ENCODE results near the gene SPNS2. TPM values are rescaled to one million over a fixed set of nuclear protein-coding genes. Genes with fewer than 3 reads are reported as not detected.

The SPNS2 gene
- total RNA-seq, 1 experiment from 2014 or later, result 0.33 TPM

- Histone ChIP-seq H4K20me1 (ENCODE audit: control insufficient read depth, insufficient read depth, insufficient read length) (peaks cover 3% of the 10 kb centered on the region), H3K4me1 (ENCODE audit: insufficient read depth, low read length) (no peaks in the 10 kb centered on the region; the same call in 1 of the 2 replicates), H2BK12ac (ENCODE audit: insufficient read length, low read depth, low read length) (no peak overlapping the region), H2BK15ac (ENCODE audit: low read depth, low read length) (no peak overlapping the region), H3K27me3 (ENCODE audit: insufficient read depth, low read length) (peaks cover 3% of the 10 kb centered on the region; the same call in 1 of the 2 replicates), H3K4ac (ENCODE audit: low read depth, low read length) (no peak overlapping the region), H2AK5ac (ENCODE audit: insufficient read length, low read length) (no peak overlapping the region), H2BK120ac (ENCODE audit: low read depth, low read length, poor library complexity, severe bottlenecking) (no peak overlapping the region), H3K18ac (ENCODE audit: insufficient read length, low read depth, low read length) (no peak overlapping the region), H4K8ac (replicated peaks; ENCODE audit: insufficient read length, low read depth, low read length) (no peak overlapping the region), H3T11ph (ENCODE audit: low read length) (no peak overlapping the region), H2AFZ (ENCODE audit: low read length) (no peak overlapping the region), H3K4me2 (ENCODE audit: insufficient read depth, insufficient read length, low read length) (no peak overlapping the region), H3K79me2 (ENCODE audit: insufficient read depth, low read length) (no peaks in the 10 kb centered on the region), H3K79me1 (ENCODE audit: insufficient read depth, low read depth, low read length, poor library complexity, severe bottlenecking) (no peaks in the 10 kb centered on the region), H3K9me3 (ENCODE audit: control insufficient read depth, low read depth, low read length) (no peaks in the 10 kb centered on the region), H2BK20ac (ENCODE audit: low read depth, low read length, poor library complexity, severe bottlenecking) (no peak overlapping the region), H2BK5ac (ENCODE audit: insufficient read length, low read length) (no peak overlapping the region), H3K9ac (ENCODE audit: extremely low read depth, insufficient read length, low read length) (no peak overlapping the region), H4K91ac (ENCODE audit: insufficient read length, low read depth, low read length) (no peak overlapping the region), H3K27ac (ENCODE audit: insufficient read length, low read depth, low read length) (no peak overlapping the region), H3K23ac (ENCODE audit: insufficient read length, low read depth, low read length) (no peak overlapping the region), H4K5ac (ENCODE audit: insufficient read length, low read depth, low read length) (no peak overlapping the region), H3K14ac (ENCODE audit: insufficient read depth, low read length) (no peak overlapping the region; the same call in 1 of the 2 replicates), H3K23me2 (ENCODE audit: insufficient read length, low read depth, low read length, poor library complexity, severe bottlenecking) (no peaks in the 10 kb centered on the region), H3K56ac (ENCODE audit: insufficient read length, low read depth, low read length) (no peak overlapping the region)
- no CpG with 5 or more reads among the region's 17 CpGs for WGBS (ENCODE audit: extremely low coverage, insufficient read length, low lambda C conversion rate)
- no peak for TF ChIP-seq CTCF (conservative IDR thresholded peaks at IDR 0.05)
- peaks cover 0 to 25% (median 6%) of the 10 kb centered on the region in 3 experiments; a peak in 5 of 7 replicates for H3K36me3 Mint-ChIP-seq (ENCODE audit: insufficient read depth in 1 of 3, low read depth in 3 of 3)
- peak overlapping the region in 1 of 3 experiments; percentile 53; a peak in 1 of 7 replicates for H3K27ac Mint-ChIP-seq
- H3K4me3 Mint-ChIP-seq, result no peak overlapping the region
- H3K4me1 Mint-ChIP-seq, result peaks cover 19 to 20% of the 10 kb centered on the region in 2 experiments
- H3K27me3 Mint-ChIP-seq (ENCODE audit: low read depth), result peaks cover 55% of the 10 kb centered on the region
- H3K9me3 Mint-ChIP-seq, result no peaks in the 10 kb centered on the region
- DNase-seq, result no peak
These were observed 35.8 kb downstream of the SPNS2 start for GRCh38 chr17:4534515-4534914.
